Large intestine (tissue), 3 donors: ENCODE results near the gene QKI. TPM values are rescaled to one million over a fixed set of nuclear protein-coding genes. Genes with fewer than 3 reads are reported as not detected.

Experiments used
- DNase-seq, 2 donors: peaks; one replicate each; pipeline versions ENCODE4 v3.0.0 to v3.0.0-alpha.2; 2013
- H3K27ac ChIP-seq: one replicate; pipeline ENCODE4 v1.5.1; 2013; ENCODE audit warnings: low read length
- H3K27me3 ChIP-seq: 2 replicates; pipeline ENCODE4 v1.6.1; 2013; ENCODE audit warnings: low read length; ENCODE audit not compliant: control insufficient read depth, insufficient read depth
- H3K36me3 ChIP-seq: 2 replicates; pipeline ENCODE4 v1.6.1; 2013; ENCODE audit warnings: low read length; ENCODE audit not compliant: control insufficient read depth, insufficient read depth
- H3K4me1 ChIP-seq: one replicate; pipeline ENCODE4 v1.6.1; 2013; ENCODE audit warnings: low read length; ENCODE audit not compliant: control insufficient read depth, insufficient read depth
- H3K4me3 ChIP-seq: one replicate; pipeline ENCODE4 v1.5.1; 2013; ENCODE audit warnings: low read length
- H3K9me3 ChIP-seq: one replicate; pipeline ENCODE4 v1.6.1; 2013; ENCODE audit warnings: mild to moderate bottlenecking, low read depth, low read length, moderate library complexity; ENCODE audit not compliant: control insufficient read depth
- WGBS: methylation state at CpG from one replicate; pipeline ENCODE4 v1.1.5; 2013; ENCODE audit warnings: low lambda C conversion rate; ENCODE audit not compliant: insufficient coverage; 5-methylcytosine and 5-hydroxymethylcytosine counted together
- polyA plus RNA-seq: library from polyadenylated mRNA; unstranded; fragments of 120-200 nt; gene quantifications from one replicate; pipeline ENCODE4 v1.2.1, GENCODE V29; 2013

QKI gene
- polyA plus RNA-seq, 1 donor = 30.2 TPM

DNA sequence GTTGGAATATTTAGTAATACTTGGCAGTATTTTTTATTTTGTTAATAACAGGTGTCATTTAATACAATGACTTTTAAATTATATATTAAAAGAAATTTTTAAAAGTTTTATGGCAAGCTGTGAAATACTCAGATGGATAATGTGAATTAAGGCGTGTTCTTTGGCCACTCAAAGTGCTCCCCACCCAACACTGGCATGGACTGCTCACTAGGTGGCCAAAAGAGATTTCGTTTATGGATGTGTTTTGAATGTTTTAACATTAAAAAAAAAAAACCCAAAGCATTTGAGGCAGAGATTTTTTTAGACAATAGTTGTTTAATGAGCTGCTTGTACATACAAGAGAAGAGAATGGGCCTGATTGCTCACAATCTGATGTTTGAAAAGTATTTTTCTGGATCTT, 86.5 kb downstream of the QKI start:
- 100% methylated on average over 1 of the region's 2 CpGs for WGBS
- DNase-seq = no peak
- no peak overlapping the region for H3K4me3 ChIP-seq
- H3K36me3 ChIP-seq = no peaks in the 10 kb centered on the region
- no peaks in the 10 kb centered on the region for H3K27me3 ChIP-seq
- H3K4me1 ChIP-seq = no peaks in the 10 kb centered on the region
- H3K27ac ChIP-seq = no peak overlapping the region
- H3K9me3 ChIP-seq = peaks cover 9% of the 10 kb centered on the region

- H3K9me3 ChIP-seq = peaks cover 9% of the 10 kb centered on the region
- H3K4me1 ChIP-seq = no peaks in the 10 kb centered on the region
- no peaks in the 10 kb centered on the region for H3K36me3 ChIP-seq
- WGBS = no CpG with 5 or more reads among the region's 3 CpGs
- no peak for DNase-seq
- no peaks in the 10 kb centered on the region for H3K27me3 ChIP-seq
- no peak overlapping the region for H3K4me3 ChIP-seq
- no peak overlapping the region for H3K27ac ChIP-seq
Observed at GRCh38 chr6:163501439-163501838, 86.9 kb downstream of the QKI start.

DNA sequence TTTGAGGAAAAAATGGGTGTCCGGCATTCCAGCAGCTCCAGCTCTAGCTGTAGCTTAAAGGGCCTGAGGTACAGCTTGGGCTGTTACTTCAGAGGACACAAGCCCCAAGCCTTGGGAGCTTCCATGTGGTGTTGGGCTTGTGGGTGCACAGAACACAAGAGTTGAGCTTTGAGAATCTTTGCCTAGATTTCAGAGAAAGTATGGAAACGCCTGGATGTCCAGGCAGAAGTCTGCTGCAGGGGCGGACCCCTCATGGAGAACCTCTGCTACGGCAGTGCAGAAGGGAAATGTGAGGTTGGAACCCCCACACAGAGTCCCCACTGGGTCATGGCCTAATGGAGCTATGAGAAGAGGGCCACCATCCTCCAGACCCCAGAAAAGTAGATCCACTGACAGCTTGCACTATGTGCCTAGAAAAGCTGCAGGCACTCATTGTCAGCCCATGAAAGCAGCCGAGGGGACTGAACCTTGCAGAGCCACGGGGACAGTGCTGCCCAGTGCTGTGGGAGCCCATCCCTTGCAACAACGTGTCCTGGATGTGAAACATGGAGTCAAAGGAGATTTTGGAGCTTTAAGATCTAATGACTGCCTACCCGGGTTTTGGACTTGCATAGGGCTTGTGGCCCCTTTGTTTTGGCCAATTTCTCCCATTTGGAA, 90.6 kb downstream of the QKI start:
- Histone ChIP-seq H3K27ac (no peak overlapping the region), H3K4me3 (no peak overlapping the region), H3K36me3 (no peaks in the 10 kb centered on the region), H3K9me3 (peaks cover 25% of the 10 kb centered on the region), H3K4me1 (no peaks in the 10 kb centered on the region), H3K27me3 (no peaks in the 10 kb centered on the region)
- no peak for DNase-seq
- no CpG with 5 or more reads among the region's 8 CpGs for WGBS

DNA sequence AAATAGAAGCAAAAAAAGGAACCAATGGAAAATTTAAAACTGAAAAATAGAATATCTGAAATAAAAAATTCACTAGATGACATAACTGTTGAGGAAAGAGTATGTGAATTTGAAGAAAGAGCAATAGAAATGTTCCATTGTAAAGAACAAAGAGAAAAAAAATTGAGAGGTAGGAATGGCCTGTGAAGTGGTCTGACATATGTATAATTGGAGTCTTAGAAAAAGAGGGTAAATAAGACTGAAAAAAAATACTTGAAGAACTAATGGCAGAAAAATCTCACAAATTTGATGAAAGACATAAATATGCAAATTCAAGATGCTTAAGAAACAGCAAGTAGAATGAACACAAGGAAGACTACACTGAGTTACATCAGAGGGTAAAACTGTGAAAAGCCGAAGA, 93.4 kb downstream of the QKI start:
- H3K27me3 ChIP-seq = no peaks in the 10 kb centered on the region
- H3K27ac ChIP-seq = no peak overlapping the region
- no peaks in the 10 kb centered on the region for H3K36me3 ChIP-seq
- H3K4me1 ChIP-seq = no peaks in the 10 kb centered on the region
- peaks cover 25% of the 10 kb centered on the region for H3K9me3 ChIP-seq
- DNase-seq = no peak
- 100% methylated on average over 1 of the region's 1 CpG for WGBS
- no peak overlapping the region for H3K4me3 ChIP-seq

GRCh38 chr6:163513003-163513402, 98.5 kb downstream of the QKI start:
- Histone ChIP-seq H3K4me3 (no peak overlapping the region), H3K36me3 (no peaks in the 10 kb centered on the region), H3K27me3 (no peaks in the 10 kb centered on the region), H3K27ac (no peak overlapping the region), H3K4me1 (no peaks in the 10 kb centered on the region), H3K9me3 (peaks cover 9% of the 10 kb centered on the region)
- DNase-seq = no peak
- WGBS = 53% methylated on average over 3 of the region's 4 CpGs

- Histone ChIP-seq H3K9me3 (peaks cover 5% of the 10 kb centered on the region), H3K4me3 (no peak overlapping the region), H3K27ac (no peak overlapping the region), H3K4me1 (no peaks in the 10 kb centered on the region), H3K36me3 (no peaks in the 10 kb centered on the region), H3K27me3 (no peaks in the 10 kb centered on the region)
- no peak for DNase-seq
- WGBS = no CpG with 5 or more reads among the region's 2 CpGs
Observed at GRCh38 chr6:163513570-163514166, 99.2 kb downstream of the QKI start.

GRCh38 chr6:163516908-163517307, 102.4 kb downstream of the QKI start:
- H3K27me3 ChIP-seq = no peaks in the 10 kb centered on the region
- DNase-seq = no peak
- H3K4me1 ChIP-seq = no peaks in the 10 kb centered on the region
- H3K9me3 ChIP-seq = peaks cover 2% of the 10 kb centered on the region
- no peaks in the 10 kb centered on the region for H3K36me3 ChIP-seq
- H3K4me3 ChIP-seq = no peak overlapping the region
- no peak overlapping the region for H3K27ac ChIP-seq

DNA sequence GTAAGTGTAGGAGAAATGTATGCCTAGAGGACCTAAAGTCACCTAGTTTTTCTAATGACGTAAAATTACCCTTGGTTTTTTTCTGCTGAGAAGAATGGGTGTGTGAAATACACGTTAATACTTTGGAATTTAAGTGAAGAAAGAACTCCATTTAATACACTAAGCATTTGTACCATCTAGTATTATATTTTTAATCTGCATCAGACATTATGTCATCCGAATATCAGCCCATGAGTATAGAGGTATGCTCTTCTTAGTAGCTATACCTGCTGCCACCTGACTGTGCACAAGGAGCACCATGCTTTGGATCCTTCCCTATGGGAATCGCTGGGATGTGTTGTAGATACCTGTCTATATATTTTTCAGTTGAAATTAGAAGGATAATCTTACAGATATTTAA, 106.4 kb downstream of the QKI start:
- Histone ChIP-seq H3K36me3 (no peaks in the 10 kb centered on the region), H3K27me3 (no peaks in the 10 kb centered on the region), H3K4me1 (no peaks in the 10 kb centered on the region), H3K9me3 (peaks cover 2% of the 10 kb centered on the region), H3K27ac (no peak overlapping the region), H3K4me3 (no peak overlapping the region)
- no CpG with 5 or more reads among the region's 4 CpGs for WGBS
- DNase-seq = no peak

DNA sequence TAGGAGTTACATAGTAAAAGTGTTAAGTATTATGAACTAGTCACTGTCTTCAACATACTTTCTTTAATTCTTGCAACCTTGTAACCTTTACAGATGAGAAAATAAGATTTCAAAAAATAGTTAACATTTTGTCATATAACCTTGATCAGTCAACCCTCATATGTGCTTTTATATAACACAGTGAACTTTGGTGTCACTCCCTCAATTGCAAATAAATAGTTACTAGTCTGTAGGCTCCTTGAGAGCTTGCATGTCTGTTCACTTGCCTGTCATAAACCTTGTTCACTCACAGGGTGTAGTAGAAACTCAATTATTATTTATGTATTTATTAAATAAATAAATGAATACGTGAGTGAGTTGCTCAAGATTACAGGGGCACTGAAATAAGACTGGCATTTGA, 107.5 kb downstream of the QKI start:
- no peak overlapping the region for H3K27ac ChIP-seq
- H3K4me1 ChIP-seq = no peaks in the 10 kb centered on the region
- no CpG with 5 or more reads among the region's 1 CpG for WGBS
- no peaks in the 10 kb centered on the region for H3K27me3 ChIP-seq
- no peak for DNase-seq
- no peaks in the 10 kb centered on the region for H3K36me3 ChIP-seq
- H3K4me3 ChIP-seq = no peak overlapping the region
- no peaks in the 10 kb centered on the region for H3K9me3 ChIP-seq

DNA sequence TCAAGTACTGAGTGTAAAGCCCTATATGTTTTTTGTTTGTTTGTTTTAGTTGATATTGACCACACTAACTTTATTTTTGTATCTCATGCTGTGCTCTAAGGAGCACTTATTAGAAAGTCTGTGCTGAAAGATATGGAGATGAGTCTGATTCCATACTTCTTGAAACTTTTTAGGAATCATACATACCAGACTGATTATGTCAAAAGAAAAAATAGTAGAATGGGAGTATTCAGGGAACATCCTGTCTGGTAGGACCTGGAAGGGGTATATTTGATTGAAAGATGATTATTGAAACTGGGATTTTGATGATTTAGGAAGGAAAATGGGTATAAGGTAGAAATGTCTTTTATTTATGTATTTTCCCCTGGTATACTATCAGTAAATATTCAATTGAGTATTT, 111.4 kb downstream of the QKI start:
- Histone ChIP-seq H3K27ac (no peak overlapping the region), H3K9me3 (no peaks in the 10 kb centered on the region), H3K4me3 (no peak overlapping the region), H3K36me3 (no peaks in the 10 kb centered on the region), H3K4me1 (no peaks in the 10 kb centered on the region), H3K27me3 (no peaks in the 10 kb centered on the region)
- no peak for DNase-seq

DNA sequence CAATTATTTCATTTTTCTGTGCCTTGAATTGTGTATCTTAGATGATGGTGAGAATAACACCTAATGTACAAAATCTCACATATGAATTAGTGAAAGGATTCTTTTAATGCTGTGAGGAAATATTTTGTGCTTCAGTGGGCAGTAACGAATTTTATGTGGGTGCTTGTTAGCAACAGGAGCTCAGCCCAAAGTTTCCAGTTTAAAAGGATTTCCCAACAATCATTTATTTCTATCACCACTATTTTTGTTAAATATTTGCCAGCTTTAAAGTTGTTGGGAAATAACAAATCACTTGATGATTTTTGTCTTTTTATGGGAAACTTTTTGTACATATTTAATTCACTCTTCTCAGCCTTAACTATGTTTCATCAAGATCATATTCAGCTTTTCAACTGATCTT, 111.8 kb downstream of the QKI start:
- Histone ChIP-seq H3K4me3 (no peak overlapping the region), H3K4me1 (no peaks in the 10 kb centered on the region), H3K27me3 (no peaks in the 10 kb centered on the region), H3K9me3 (no peaks in the 10 kb centered on the region), H3K36me3 (no peaks in the 10 kb centered on the region), H3K27ac (no peak overlapping the region)
- WGBS = no CpG with 5 or more reads among the region's 1 CpG
- no peak for DNase-seq
